Bronchial epithelial cell (primary cell): Measurements from ENCODE around the gene EFR3B. TPM values are rescaled to one million over a fixed set of nuclear protein-coding genes. Genes with fewer than 3 reads are reported as not detected.
A peak's percentile ranks its signal among the peaks of the same experiment; 100 is the strongest.
"Not testable (repeated sequence)": the region's sequence is repeated elsewhere in the genome, so short reads cannot be mapped to it uniquely, and the experiment has no call there.

Source experiments
- DNase-seq: peaks from one replicate; pipeline ENCODE4 v3.0.0-alpha.2; 2010; ENCODE audit warnings: low read depth
- FAIRE-seq: peaks from 2 replicates; lab custom pipeline; 2011; peaks lifted over from hg19 to GRCh38; lab: Jason Lieb, UNC
- H3K27me3 ChIP-seq: 2 replicates; pipeline ENCODE4 v1.5.1; 2011; ENCODE audit warnings: low read length; ENCODE audit not compliant: control insufficient read depth, insufficient read depth
- H3K36me3 ChIP-seq: 2 replicates; pipeline ENCODE4 v1.5.1; 2011; ENCODE audit warnings: low read length; ENCODE audit not compliant: control insufficient read depth, insufficient read depth
- H3K4me3 ChIP-seq: 2 replicates; pipeline ENCODE4 v1.5.1; 2011; ENCODE audit warnings: mild to moderate bottlenecking, low read depth, low read length, control low read depth
- CTCF ChIP-seq: IDR thresholded peaks from 2 replicates; pipeline ENCODE4 v1.5.1; 2011; ENCODE audit warnings: mild to moderate bottlenecking, moderate library complexity, low read length, control low read depth, inconsistent platforms; ENCODE audit not compliant: insufficient read depth, severe bottlenecking
- total RNA-seq: library from RNA; depleted of rRNA; stranded (reverse); fragments of >200 nt; gene quantifications from 2 replicates; pipeline ENCODE4 v1.2.1, GENCODE V29; 2014

The EFR3B gene
- total RNA-seq: 0.13 TPM in 1 of 2 replicates, not detected in the other

DNA sequence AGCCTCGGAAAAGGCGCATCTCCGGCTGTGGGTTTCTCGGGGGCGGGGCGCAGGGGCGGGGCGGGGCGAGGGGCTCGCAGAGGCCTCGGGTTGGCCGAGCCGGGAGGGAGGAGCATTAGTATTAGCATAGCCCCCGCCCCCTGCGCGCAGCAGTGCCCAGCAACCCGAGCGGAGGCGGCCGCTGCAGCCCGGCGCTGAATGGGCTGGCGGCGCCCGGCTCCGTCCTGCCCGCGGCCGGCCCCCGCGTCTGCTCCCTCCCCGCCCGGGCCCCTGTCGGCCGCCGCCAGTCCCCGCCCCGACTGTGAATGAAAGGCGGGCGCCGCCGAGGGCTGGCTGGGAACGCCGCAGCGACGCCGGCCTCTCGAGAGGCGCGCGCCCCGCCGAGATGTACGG lies at the start of gene EFR3B:
TSS of gene EFR3B (plus strand) at position 149 of the 393 bp plus-strand sequence. CDS start at position 386, 237 bp downstream.
- FAIRE-seq: no peak
- TF ChIP-seq CTCF: no peak
- peak; percentile 80 for DNase-seq
- peaks cover 12% of the 10 kb centered on the region for H3K27me3 ChIP-seq
- H3K4me3 ChIP-seq: peak within 1 kb of the TSS; percentile 41
- no peaks in the 10 kb centered on the region for H3K36me3 ChIP-seq

DNA sequence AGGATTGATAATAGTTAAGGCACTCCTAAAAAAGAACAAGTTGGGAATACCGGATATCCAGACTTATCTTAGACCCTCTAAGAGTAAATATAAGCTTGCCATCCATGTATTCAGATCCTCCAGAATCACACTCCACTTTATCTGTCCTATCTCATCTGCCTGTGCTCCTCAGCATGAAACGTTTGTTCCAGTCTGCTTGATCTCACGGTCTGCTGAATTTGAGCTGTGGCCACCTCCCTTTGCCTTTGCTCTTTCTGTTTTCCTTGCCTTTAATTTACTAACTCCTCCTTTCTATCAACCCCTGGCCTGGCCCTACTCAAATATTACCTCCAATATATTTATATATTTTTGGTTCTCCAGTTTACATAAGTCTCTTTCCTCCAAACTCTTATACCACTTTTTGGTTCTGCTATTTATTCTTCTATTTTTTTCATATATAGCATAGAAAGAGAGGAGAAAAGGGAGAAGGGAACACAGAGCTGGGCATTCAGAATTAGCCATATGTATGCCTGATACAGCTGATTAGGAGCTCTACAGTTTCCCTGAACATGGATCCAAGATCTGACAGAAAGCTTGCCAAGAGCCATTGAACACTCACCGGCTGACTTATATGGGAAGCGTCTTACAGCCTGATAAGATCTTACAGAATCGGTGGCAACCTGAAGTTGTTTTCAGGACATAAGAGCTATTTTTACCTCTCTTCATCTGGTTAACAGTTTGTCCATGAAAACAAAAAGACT lies 48.3 kb upstream of the EFR3B start:
- H3K27me3 ChIP-seq: peaks cover 3% of the 10 kb centered on the region
- DNase-seq (no peak), FAIRE-seq (no peak)
- no peak for TF ChIP-seq CTCF
- H3K4me3 ChIP-seq: no peak overlapping the region
- H3K36me3 ChIP-seq: no peaks in the 10 kb centered on the region

DNA sequence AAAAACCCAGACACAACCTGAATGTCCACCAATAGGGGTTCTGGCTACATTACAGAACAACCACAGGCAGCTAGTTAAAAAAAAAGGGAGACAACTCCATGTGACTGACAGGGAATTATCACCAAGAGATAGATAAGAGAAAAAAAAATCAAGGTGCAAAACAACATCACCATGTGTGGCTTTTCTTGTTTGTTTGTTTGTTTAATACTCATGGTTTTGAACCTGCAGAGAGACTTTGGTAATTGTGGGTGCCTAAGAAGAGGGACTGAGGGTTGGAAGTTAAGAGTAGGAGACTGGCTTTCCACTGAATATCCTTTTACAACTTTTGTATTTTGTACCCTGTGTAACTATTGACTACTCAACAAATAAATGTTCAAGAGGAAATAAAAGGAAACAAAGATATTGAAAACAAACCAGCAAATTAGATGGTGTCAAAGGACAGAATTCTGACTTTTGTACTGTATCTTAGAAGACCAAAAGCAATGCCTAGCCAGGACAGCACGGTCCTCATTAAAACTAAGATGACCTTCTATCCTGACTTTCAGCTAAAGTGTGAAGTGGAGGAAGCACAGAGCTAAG lies 47.6 kb upstream of the EFR3B start:
- no peak for FAIRE-seq
- no peak for TF ChIP-seq CTCF
- no peak for DNase-seq

DNA sequence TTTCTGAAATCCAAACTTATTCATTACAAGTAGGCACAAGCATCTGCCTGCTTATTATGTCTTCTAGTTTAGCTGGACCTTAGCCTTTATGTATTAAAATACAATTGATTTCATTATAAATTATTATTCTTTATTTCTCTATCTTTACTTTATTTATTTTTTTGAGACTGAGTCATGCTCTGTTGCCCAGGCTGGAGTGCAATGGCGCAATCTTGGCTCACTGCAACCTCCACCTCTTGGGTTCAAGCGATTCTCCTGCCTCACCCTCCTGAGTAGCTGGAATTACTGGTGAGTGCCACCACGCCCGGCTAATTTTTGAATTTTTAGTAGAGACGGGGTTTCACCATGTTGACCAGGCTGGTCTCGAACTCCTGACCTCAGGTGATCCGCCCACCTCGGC lies 42.8 kb upstream of the EFR3B start:
- not testable (repeated sequence) for FAIRE-seq, H3K27me3 ChIP-seq, H3K36me3 ChIP-seq, DNase-seq, H3K4me3 ChIP-seq

More for the DNA sequence above, 47.6 kb upstream of the EFR3B start:
- Histone ChIP-seq H3K27me3 (peaks cover 3% of the 10 kb centered on the region), H3K4me3 (no peak overlapping the region), H3K36me3 (no peaks in the 10 kb centered on the region)

- no peak for FAIRE-seq
Observed at GRCh38 chr2:25000036-25000435, 41.8 kb upstream of the EFR3B start.

More at GRCh38 chr2:25000036-25000435, 41.8 kb upstream of the EFR3B start:
- TF ChIP-seq CTCF: no peak
- DNase-seq: no peak
- H3K36me3 ChIP-seq: no peaks in the 10 kb centered on the region
- H3K4me3 ChIP-seq: no peak overlapping the region
- peaks cover 4% of the 10 kb centered on the region for H3K27me3 ChIP-seq
